HepG2 (cell line): ENCODE data around the gene TYMP. TPM values are rescaled to one million over a fixed set of nuclear protein-coding genes. Genes with fewer than 3 reads are reported as not detected.

ENCODE experiments used
- BORCS8-MEF2B ChIP-seq: sonication (generic); formaldehyde crosslinking; IDR thresholded peaks from 2 replicates; pipeline ENCODE4 v1.8.0; 2022; ENCODE audit warnings: mild to moderate bottlenecking, missing genetic modification reagents
- CREM ChIP-seq, 2 experiments: sonication (generic) in 1 of 2; formaldehyde crosslinking in 1 of 2; IDR thresholded peaks; 2 replicates each; pipeline versions ENCODE4 v1.4.0 to v1.6.1; 2016 to 2020; ENCODE audit warnings: antibody characterized with exemption in 1 of 2, mild to moderate bottlenecking in 1 of 2, missing genetic modification reagents in 1 of 2
- HMGA1 ChIP-seq: sonication (generic); formaldehyde crosslinking; conservative IDR thresholded peaks from 2 replicates; pipeline ENCODE4 v1.4.0; 2020; ENCODE audit warnings: missing genetic modification reagents
- HNRNPL ChIP-seq: fragments of 200-400 bp; formaldehyde crosslinking; IDR thresholded peaks from 2 replicates; pipeline ENCODE4 v1.6.1; 2017; ENCODE audit warnings: mild to moderate bottlenecking, low read depth, low read length
- JARID2 ChIP-seq: sonication (generic); formaldehyde crosslinking; IDR thresholded peaks from 2 replicates; pipeline ENCODE4 v1.8.1; 2023; ENCODE audit warnings: missing genetic modification reagents, inconsistent platforms; ENCODE audit not compliant: insufficient replicate concordance
- JUNB ChIP-seq: sonication (generic); formaldehyde crosslinking; IDR thresholded peaks from 2 replicates; pipeline ENCODE4 v1.8.0; 2022; ENCODE audit warnings: missing genetic modification reagents, mild to moderate bottlenecking, borderline replicate concordance
- KDM5B ChIP-seq: sonication (generic); formaldehyde crosslinking; IDR thresholded peaks from 2 replicates; pipeline ENCODE4 v1.4.0; 2020; ENCODE audit warnings: missing genetic modification reagents, mild to moderate bottlenecking, borderline replicate concordance
- MBNL3 ChIP-seq: fragments of 250-450 bp; sonication (Bioruptor Pico); conservative IDR thresholded peaks from 2 replicates; pipeline ENCODE4 v1.8.0; 2022; ENCODE audit warnings: mild to moderate bottlenecking, inconsistent platforms
- NFKBIZ ChIP-seq: IDR thresholded peaks from 2 replicates; pipeline ENCODE4 v1.6.1; 2018; ENCODE audit warnings: missing genetic modification reagents, missing compliant biosample characterization
- PCBP2 ChIP-seq: fragments of 200-400 bp; formaldehyde crosslinking; optimal IDR thresholded peaks from 2 replicates; pipeline ENCODE3; 2018; ENCODE audit warnings: low read length, low read depth; ENCODE audit not compliant: poor library complexity, severe bottlenecking
- PTBP1 ChIP-seq: fragments of 200-400 bp; formaldehyde crosslinking; IDR thresholded peaks from 2 replicates; pipeline ENCODE4 v1.6.1; 2018; ENCODE audit warnings: low read length, low read depth; ENCODE audit not compliant: poor library complexity, severe bottlenecking
- SIN3B ChIP-seq: fragments of 150-350 bp; IDR thresholded peaks from 2 replicates; pipeline ENCODE4 v1.6.1; 2014; ENCODE audit warnings: low read length
- SNRNP70 ChIP-seq: fragments of 200-400 bp; formaldehyde crosslinking; IDR thresholded peaks from 2 replicates; pipeline ENCODE4 v1.6.1; 2017; ENCODE audit warnings: mild to moderate bottlenecking, low read depth, low read length, moderate library complexity
- ZBTB21 ChIP-seq: sonication (generic); formaldehyde crosslinking; IDR thresholded peaks from 2 replicates; pipeline ENCODE4 v1.4.0; 2020; ENCODE audit warnings: missing genetic modification reagents
- ZFY ChIP-seq: sonication (generic); formaldehyde crosslinking; IDR thresholded peaks from 2 replicates; pipeline ENCODE4 v1.4.0; 2020; ENCODE audit warnings: missing genetic modification reagents
- ZMAT3 ChIP-seq: sonication (generic); formaldehyde crosslinking; conservative IDR thresholded peaks from 2 replicates; pipeline ENCODE4 v1.7.0; 2021; ENCODE audit warnings: missing genetic modification reagents
- ZNF251 ChIP-seq: sonication (generic); formaldehyde crosslinking; IDR thresholded peaks from 2 replicates; pipeline ENCODE4 v1.9.0; 2021; ENCODE audit warnings: mild to moderate bottlenecking, missing genetic modification reagents
- ZNF292 ChIP-seq: sonication (generic); formaldehyde crosslinking; IDR thresholded peaks from 2 replicates; pipeline ENCODE4 v1.8.1; 2022; ENCODE audit warnings: mild to moderate bottlenecking, low read depth, missing genetic modification reagents, borderline replicate concordance
- ZNF331 ChIP-seq: sonication (generic); formaldehyde crosslinking; IDR thresholded peaks from 2 replicates; pipeline ENCODE4 v1.4.0; 2020; ENCODE audit warnings: missing genetic modification reagents
- ZNF484 ChIP-seq: sonication (generic); formaldehyde crosslinking; IDR thresholded peaks from 2 replicates; pipeline ENCODE4 v1.5.1; 2020; ENCODE audit warnings: mild to moderate bottlenecking, low read depth, missing genetic modification reagents, borderline replicate concordance
- ZNF530 ChIP-seq: sonication (generic); formaldehyde crosslinking; IDR thresholded peaks from 2 replicates; pipeline ENCODE4 v1.5.0; 2020; ENCODE audit warnings: low read depth, mild to moderate bottlenecking, missing genetic modification reagents
- ZNF614 ChIP-seq: IDR thresholded peaks from 2 replicates; pipeline ENCODE4 v1.6.1; 2018; ENCODE audit warnings: missing biosample characterization, missing genetic modification reagents, inconsistent platforms, borderline replicate concordance
- ZNF788 ChIP-seq: sonication (generic); formaldehyde crosslinking; IDR thresholded peaks from 2 replicates; pipeline ENCODE4 v1.5.0; 2020; ENCODE audit warnings: mild to moderate bottlenecking, missing genetic modification reagents, borderline replicate concordance
- ZNF790 ChIP-seq: sonication (generic); formaldehyde crosslinking; IDR thresholded peaks from 2 replicates; pipeline ENCODE4 v1.8.0; 2022; ENCODE audit warnings: missing genetic modification reagents, mild to moderate bottlenecking, borderline replicate concordance
- polyA plus RNA-seq, 8 experiments: library from polyadenylated mRNA; depleted of rRNA in 3 of 8; stranded (reverse) in 7 of 8; unstranded in 1 of 8; fragments of >200 nt; fragmentation: Illumina TruSeq in 4 of 8; extraction: Trizol in 4 of 8; gene quantifications; 2 replicates each; pipeline versions ENCODE4 v1.2.1 to v1.2.3, GENCODE V29; 2011 to 2016; ENCODE audit warnings: low read depth in 4 of 8, missing spikeins in 1 of 8, mixed read lengths in 1 of 8; ENCODE audit not compliant: insufficient read depth in 1 of 8
- total RNA-seq, 5 experiments: library from RNA; depleted of rRNA; stranded (reverse); fragments of >200 nt; fragmentation: Illumina TruSeq; extraction: Trizol; gene quantifications; 2 replicates each; pipeline ENCODE4 v1.2.3, GENCODE V29; 2016; ENCODE audit warnings: low read depth in 1 of 5
- TF ChIP-seq, protein P1 (sequence below): sonication (generic); formaldehyde crosslinking; IDR thresholded peaks from 2 replicates; pipeline ENCODE4 v1.4.0; 2020; ENCODE audit warnings: missing genetic modification reagents
- TF ChIP-seq, protein P2 (sequence below): sonication (generic); formaldehyde crosslinking; IDR thresholded peaks from 2 replicates; pipeline ENCODE4 v1.5.0; 2020; ENCODE audit warnings: missing genetic modification reagents
- TF ChIP-seq, protein P3 (sequence below): sonication (generic); formaldehyde crosslinking; IDR thresholded peaks from 2 replicates; pipeline ENCODE4 v1.4.0; 2020; ENCODE audit warnings: missing genetic modification reagents

TYMP gene
- total and polyA plus RNA-seq, 2 of the 13 experiments (the other 11 are each of a cell fraction or from before 2014, with no cell fraction given) = 3.9 to 4.3 TPM

DNA sequence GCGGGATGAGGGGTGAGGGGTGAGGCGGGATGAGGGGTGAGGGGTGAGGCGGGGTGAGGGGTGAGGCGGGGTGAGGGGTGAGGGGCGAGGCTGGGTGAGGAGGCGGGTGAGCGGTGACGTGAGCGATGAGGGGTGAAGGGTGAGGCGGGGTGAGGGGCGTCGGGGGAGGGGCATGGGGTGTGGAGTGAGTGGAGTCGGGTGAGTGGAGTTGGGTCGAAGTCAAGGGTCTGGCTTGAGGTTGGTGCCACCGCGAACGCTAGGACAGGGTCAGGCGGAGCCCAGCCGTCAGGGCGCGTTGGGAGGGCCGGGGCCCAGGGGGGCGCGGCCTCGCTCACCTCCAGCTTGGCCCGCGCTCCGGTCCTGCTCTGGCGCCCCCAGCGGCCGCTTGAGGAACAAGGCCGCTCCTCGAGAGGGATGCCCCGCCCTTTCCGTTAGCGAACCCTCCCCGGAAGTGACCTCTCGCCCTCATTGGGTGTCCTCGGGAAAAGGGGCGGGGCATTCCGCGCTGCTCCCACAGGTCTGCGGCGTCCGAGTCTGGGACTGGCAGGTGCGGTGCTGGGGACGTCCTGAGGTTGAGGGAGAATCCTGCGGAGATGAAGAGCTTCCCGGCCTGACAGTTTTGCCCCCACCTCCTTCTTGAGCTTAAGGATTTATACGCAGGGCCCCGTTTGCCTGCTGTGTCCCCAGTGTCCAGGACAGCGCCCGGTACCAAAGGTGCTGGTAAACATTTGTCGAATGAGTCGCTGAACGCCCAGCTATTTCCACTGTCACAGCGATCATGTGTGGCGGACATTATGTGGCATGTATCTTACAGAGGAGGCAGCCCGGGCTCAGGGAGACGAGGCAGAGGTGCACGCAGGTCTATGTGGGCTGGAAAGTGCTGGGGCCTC, 33.0 kb upstream of the TYMP start, which contains the start of gene SYCE3 (continued):
- no peak for TF ChIP-seq ZNF251 (CRISPR knock-in tag)
- TF ChIP-seq HNRNPL = no peak
- no peak for TF ChIP-seq ZMAT3 (CRISPR knock-in tag)
- TF ChIP-seq PCBP2 = no peak
- TF ChIP-seq CREM (IDR thresholded peaks at IDR 0.05) = no peak; the same call in 1 of the 2 replicates
- no peak for TF ChIP-seq CREM (CRISPR knock-in tag; IDR thresholded peaks at IDR 0.05)
- peak; percentile 52; the same call in 1 of the 2 replicates for TF ChIP-seq ZFY (CRISPR knock-in tag)
- TF ChIP-seq ZNF292 (CRISPR knock-in tag) = no peak; the same call in 1 of the 2 replicates
- no peak for TF ChIP-seq BORCS8-MEF2B (CRISPR knock-in tag)
- TF ChIP-seq, protein P1, sequence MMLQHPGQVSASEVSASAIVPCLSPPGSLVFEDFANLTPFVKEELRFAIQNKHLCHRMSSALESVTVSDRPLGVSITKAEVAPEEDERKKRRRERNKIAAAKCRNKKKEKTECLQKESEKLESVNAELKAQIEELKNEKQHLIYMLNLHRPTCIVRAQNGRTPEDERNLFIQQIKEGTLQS (CRISPR knock-in tag) = no peak
- no peak for TF ChIP-seq PTBP1
- TF ChIP-seq ZBTB21 (CRISPR knock-in tag) = no peak
- TF ChIP-seq, protein P2, sequence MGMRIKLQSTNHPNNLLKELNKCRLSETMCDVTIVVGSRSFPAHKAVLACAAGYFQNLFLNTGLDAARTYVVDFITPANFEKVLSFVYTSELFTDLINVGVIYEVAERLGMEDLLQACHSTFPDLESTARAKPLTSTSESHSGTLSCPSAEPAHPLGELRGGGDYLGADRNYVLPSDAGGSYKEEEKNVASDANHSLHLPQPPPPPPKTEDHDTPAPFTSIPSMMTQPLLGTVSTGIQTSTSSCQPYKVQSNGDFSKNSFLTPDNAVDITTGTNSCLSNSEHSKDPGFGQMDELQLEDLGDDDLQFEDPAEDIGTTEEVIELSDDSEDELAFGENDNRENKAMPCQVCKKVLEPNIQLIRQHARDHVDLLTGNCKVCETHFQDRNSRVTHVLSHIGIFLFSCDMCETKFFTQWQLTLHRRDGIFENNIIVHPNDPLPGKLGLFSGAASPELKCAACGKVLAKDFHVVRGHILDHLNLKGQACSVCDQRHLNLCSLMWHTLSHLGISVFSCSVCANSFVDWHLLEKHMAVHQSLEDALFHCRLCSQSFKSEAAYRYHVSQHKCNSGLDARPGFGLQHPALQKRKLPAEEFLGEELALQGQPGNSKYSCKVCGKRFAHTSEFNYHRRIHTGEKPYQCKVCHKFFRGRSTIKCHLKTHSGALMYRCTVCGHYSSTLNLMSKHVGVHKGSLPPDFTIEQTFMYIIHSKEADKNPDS = no peak
- no peak for TF ChIP-seq ZNF484 (CRISPR knock-in tag)
- TF ChIP-seq HMGA1 (CRISPR knock-in tag) = no peak
- TF ChIP-seq ZNF331 (CRISPR knock-in tag) = peak; percentile 40; the same call in 1 of the 2 replicates
- TF ChIP-seq JARID2 (CRISPR knock-in tag) = peak; percentile 20
- TF ChIP-seq JUNB (CRISPR knock-in tag) = no peak
- TF ChIP-seq SNRNP70 = no peak
- TF ChIP-seq, protein P3, sequence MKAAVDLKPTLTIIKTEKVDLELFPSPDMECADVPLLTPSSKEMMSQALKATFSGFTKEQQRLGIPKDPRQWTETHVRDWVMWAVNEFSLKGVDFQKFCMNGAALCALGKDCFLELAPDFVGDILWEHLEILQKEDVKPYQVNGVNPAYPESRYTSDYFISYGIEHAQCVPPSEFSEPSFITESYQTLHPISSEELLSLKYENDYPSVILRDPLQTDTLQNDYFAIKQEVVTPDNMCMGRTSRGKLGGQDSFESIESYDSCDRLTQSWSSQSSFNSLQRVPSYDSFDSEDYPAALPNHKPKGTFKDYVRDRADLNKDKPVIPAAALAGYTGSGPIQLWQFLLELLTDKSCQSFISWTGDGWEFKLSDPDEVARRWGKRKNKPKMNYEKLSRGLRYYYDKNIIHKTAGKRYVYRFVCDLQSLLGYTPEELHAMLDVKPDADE (CRISPR knock-in tag) = no peak
- no peak; the same call in 1 of the 2 replicates for TF ChIP-seq KDM5B
- TF ChIP-seq SIN3B = no peak
- TF ChIP-seq ZNF790 (CRISPR knock-in tag) = no peak
- peak; percentile 19; the same call in 1 of the 2 replicates for TF ChIP-seq ZNF614 (CRISPR knock-in tag)
- no peak for TF ChIP-seq MBNL3 (CRISPR knock-in tag)
- no peak for TF ChIP-seq ZNF530 (CRISPR knock-in tag)
- no peak for TF ChIP-seq NFKBIZ (CRISPR knock-in tag)
- peak; percentile 66; the same call in 1 of the 2 replicates for TF ChIP-seq ZNF788 (CRISPR knock-in tag)
